ENCODE results near the gene OST4.

OST4 gene

GRCh38 chr2:27070653-27071276 lies 689 bp downstream of the OST4 start:
- no peak for TF ChIP-seq CTCF (IDR thresholded peaks at IDR 0.05)

- no peak for TF ChIP-seq CTCF (IDR thresholded peaks at IDR 0.05)
Measured at GRCh38 chr2:27069961-27070618, 1.4 kb downstream of the OST4 start.

GRCh38 chr2:27069436-27069835 lies 2.0 kb downstream of the OST4 start:
- TF ChIP-seq CTCF (IDR thresholded peaks at IDR 0.05), result no peak

GRCh38 chr2:27067385-27067784 lies 4.1 kb downstream of the OST4 start:
- TF ChIP-seq CTCF (IDR thresholded peaks at IDR 0.05), result no peak

- no peak for TF ChIP-seq CTCF (IDR thresholded peaks at IDR 0.05)
Measured at GRCh38 chr2:27065128-27065527, 6.3 kb downstream of the OST4 start.

GRCh38 chr2:27060323-27060722 lies 11.1 kb downstream of the OST4 start:
- no peak for TF ChIP-seq CTCF (IDR thresholded peaks at IDR 0.05)

GRCh38 chr2:27059141-27059820 lies 12.2 kb downstream of the OST4 start:
- no peak for TF ChIP-seq CTCF (IDR thresholded peaks at IDR 0.05)
